Muscle layer of duodenum (tissue), 2 donors: ENCODE data around the gene RHOH.
"Not testable (repeated sequence)": the region's sequence is repeated elsewhere in the genome, so short reads cannot be mapped to it uniquely, and the experiment has no call there.

Experiments
- H3K27ac ChIP-seq: one replicate; pipeline ENCODE4 v1.7.0; 2013; ENCODE audit warnings: mild to moderate bottlenecking, low read length
- H3K27me3 ChIP-seq: one replicate; pipeline ENCODE4 v1.7.0; 2013; ENCODE audit warnings: low read depth, mild to moderate bottlenecking, control low read depth, low read length
- H3K36me3 ChIP-seq, 2 donors: one replicate each; pipeline ENCODE4 v1.7.0; 2013; ENCODE audit warnings: low read length in 2 of 2, control low read depth in 1 of 2, mild to moderate bottlenecking in 1 of 2; ENCODE audit not compliant: insufficient read depth in 2 of 2, control insufficient read depth in 1 of 2
- H3K4me1 ChIP-seq, 2 donors: one replicate each; pipeline ENCODE4 v1.7.0; 2013; ENCODE audit warnings: low read length in 2 of 2, mild to moderate bottlenecking in 2 of 2, control low read depth in 1 of 2, moderate library complexity in 1 of 2; ENCODE audit not compliant: insufficient read depth in 2 of 2, control insufficient read depth in 1 of 2
- H3K4me3 ChIP-seq, 2 donors: one replicate each; pipeline ENCODE4 v1.7.0; 2013; ENCODE audit warnings: low read length in 2 of 2, low read depth in 1 of 2, mild to moderate bottlenecking in 1 of 2
- H3K9me3 ChIP-seq, 2 donors: one replicate each; pipeline ENCODE4 v1.7.0; 2013; ENCODE audit warnings: low read length in 2 of 2, control low read depth in 1 of 2, mild to moderate bottlenecking in 1 of 2; ENCODE audit not compliant: control insufficient read depth in 1 of 2
- donor health status: healthy.

Gene RHOH

DNA sequence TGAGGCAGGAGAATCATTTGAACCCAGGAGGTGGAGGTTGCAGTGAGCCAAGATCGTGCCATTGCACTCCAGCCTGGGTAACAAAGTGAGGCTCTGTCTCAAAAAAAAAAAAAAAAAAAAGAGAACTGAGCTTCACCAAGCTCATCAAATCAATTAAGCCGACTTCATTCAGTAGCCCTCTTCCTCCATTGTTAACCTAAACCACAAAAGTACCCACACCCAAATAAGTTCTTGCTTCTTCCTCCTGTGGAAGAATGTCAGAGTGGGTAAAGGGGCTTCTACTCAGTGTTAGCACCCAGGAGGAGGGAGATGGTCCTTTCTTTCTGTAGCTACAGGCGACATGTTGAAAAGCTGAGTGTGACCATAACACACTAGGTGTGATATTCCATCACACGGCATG is 79.7 kb downstream of the RHOH start:
- no peaks in the 10 kb centered on the region for H3K9me3 ChIP-seq
- H3K36me3 ChIP-seq: no peaks in the 10 kb centered on the region
- no peaks in the 10 kb centered on the region for H3K27me3 ChIP-seq
- no peak overlapping the region for H3K27ac ChIP-seq
- no peaks in the 10 kb centered on the region for H3K4me1 ChIP-seq
- H3K4me3 ChIP-seq: no peak overlapping the region

DNA sequence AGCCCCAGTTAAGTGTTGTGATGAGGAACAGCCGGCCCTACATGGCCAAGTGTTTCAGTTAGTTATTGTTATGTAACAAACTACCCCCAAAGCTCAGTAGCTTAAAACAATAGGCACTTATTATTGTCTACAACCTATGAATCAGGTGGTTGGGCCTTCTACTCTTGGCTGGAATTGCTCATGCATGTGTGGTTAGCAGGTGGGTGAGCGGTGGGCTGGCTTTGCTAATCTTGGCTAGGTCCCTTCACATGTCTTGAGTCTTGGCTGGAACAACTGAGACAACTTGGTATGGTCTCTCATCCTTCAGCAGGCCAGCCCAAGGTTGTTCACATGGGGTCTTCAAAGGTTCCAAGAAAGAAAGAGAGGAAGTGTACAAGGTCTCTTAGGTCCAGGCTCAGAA is 83.8 kb downstream of the RHOH start:
- Histone ChIP-seq H3K27me3 (no peaks in the 10 kb centered on the region), H3K36me3 (no peaks in the 10 kb centered on the region), H3K9me3 (no peaks in the 10 kb centered on the region), H3K4me3 (no peak overlapping the region), H3K27ac (no peak overlapping the region), H3K4me1 (no peaks in the 10 kb centered on the region)

DNA sequence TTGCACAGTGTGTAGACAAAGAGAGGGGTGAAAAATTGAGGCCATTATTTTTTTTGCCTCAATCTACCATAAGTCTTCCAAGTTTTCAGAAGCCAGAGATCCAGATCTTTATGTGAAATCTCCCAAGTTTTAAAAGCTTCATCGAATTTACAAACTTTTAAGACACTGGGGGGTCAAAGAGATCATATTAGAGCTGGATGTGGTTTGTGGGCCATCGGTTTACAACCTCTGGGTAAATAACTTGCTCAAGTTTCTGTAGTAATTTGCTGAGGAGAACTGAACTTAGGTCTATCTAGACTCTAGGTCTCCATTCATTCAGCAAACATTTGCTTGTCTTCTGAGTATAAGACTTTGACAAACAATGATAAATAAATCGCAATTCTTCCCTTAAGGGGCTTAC is 84.3 kb downstream of the RHOH start:
- Histone ChIP-seq H3K4me1 (no peaks in the 10 kb centered on the region), H3K4me3 (no peak overlapping the region), H3K9me3 (no peaks in the 10 kb centered on the region), H3K27ac (no peak overlapping the region), H3K36me3 (no peaks in the 10 kb centered on the region), H3K27me3 (no peaks in the 10 kb centered on the region)

DNA sequence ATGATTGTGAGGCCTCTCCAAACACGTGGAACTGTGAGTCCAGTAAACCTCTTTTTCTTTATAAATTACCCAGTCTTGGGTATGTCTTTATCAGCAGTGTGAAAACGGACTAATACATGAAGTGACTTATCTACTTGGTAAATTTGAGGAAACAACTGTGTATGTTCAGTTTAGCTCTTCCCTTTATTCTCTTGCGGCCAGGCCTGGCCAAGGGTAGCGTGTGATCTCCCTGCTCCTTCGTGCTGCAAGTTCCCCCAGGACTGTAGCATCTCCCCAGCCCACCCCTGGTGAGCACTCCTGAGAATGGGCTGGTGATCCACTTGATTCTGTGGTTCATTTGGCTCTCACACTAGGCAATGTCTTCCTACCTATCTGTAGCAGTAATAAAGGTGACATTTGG is 85.1 kb downstream of the RHOH start:
- Histone ChIP-seq H3K36me3 (no peaks in the 10 kb centered on the region), H3K27me3 (no peaks in the 10 kb centered on the region), H3K4me1 (no peaks in the 10 kb centered on the region), H3K9me3 (no peaks in the 10 kb centered on the region), H3K4me3 (no peak overlapping the region), H3K27ac (no peak overlapping the region)

DNA sequence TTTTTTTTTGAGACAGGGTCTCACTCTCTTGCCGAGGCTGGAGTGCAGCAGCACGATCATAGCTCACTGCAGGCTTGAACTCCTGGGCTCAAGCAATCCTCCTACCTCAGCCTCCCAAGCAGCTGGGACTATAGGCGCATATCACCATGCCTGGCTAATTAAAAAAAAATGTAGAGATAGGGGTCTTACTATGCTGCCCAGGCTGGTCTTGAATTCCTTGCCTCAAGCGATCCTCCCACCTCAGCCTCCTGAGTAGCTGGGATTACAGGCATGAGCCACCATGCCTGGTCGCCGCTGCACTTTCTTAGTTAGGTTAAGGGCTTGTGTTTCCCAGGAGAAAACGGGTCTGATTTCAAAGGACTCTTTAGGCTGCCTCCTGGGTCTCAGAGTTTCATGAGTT is 86.0 kb downstream of the RHOH start:
- not testable (repeated sequence) for H3K27me3 ChIP-seq, H3K9me3 ChIP-seq, H3K36me3 ChIP-seq, H3K4me1 ChIP-seq, H3K4me3 ChIP-seq, H3K27ac ChIP-seq

DNA sequence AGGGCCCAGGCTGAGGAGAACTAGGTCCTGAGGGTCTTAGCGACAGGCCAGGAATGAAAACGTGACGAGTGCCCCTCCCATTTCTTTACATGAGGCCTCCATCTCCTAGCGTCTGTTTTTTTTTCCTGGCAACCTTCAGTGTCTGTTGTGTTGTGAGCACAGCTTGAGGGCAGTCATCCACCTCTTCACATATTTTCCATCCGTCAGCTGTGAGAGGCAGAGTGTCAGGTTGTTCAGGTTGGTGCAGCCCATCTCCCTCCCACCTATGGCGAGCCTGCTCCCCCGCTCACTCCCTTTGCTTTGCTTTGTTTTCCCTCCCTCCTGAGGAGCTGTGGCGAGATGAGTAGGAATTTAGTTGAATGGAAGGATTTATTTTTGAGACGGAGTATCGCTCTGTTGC is 86.6 kb downstream of the RHOH start:
- no peaks in the 10 kb centered on the region for H3K9me3 ChIP-seq
- no peaks in the 10 kb centered on the region for H3K4me1 ChIP-seq
- no peak overlapping the region for H3K27ac ChIP-seq
- no peaks in the 10 kb centered on the region for H3K36me3 ChIP-seq
- no peaks in the 10 kb centered on the region for H3K27me3 ChIP-seq
- no peak overlapping the region for H3K4me3 ChIP-seq

DNA sequence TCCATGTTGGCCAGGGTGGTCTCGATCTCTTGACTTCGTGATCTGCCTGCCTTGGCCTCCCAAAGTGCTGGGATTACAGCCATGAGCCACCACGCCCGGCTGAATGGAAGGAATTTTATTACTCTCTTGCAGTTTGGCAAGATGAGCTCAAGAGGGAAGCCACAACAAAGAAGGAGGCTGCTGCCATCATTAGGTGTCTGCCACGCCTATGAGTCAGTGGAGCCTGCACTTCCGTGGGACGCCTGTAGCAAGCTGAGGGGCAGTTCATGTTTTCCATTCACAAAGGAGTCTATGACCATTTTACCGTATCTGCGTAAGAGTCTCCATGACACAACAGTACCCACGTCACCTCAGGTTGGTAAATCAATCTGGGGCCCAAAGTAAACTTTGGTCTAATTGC is 87.1 kb downstream of the RHOH start:
- Histone ChIP-seq H3K4me1 (no peaks in the 10 kb centered on the region), H3K27ac (no peak overlapping the region), H3K4me3 (no peak overlapping the region), H3K9me3 (no peaks in the 10 kb centered on the region), H3K36me3 (no peaks in the 10 kb centered on the region), H3K27me3 (no peaks in the 10 kb centered on the region)

DNA sequence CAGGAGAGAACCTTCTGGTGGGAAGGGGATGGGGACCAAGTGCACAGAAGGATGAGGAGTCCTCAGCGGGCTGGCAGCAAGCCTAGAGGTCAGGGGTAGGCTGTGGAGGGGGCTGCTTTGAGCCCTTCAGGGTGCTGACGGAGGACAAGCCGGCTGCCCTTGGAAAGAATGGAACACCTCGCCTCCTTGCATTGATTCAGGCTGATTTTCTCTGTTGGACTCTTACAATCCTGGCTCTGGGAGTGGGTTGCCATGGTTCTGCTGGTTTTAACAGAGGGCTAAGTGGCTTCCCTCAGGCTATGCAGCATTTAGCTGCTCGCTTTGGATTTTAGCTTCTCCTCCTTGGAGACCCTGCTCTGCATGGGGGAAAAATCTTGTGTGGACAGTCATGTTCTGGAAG is 88.9 kb downstream of the RHOH start:
- H3K9me3 ChIP-seq: no peaks in the 10 kb centered on the region
- H3K36me3 ChIP-seq: no peaks in the 10 kb centered on the region
- H3K27ac ChIP-seq: no peak overlapping the region
- no peaks in the 10 kb centered on the region for H3K27me3 ChIP-seq
- no peak overlapping the region for H3K4me3 ChIP-seq
- H3K4me1 ChIP-seq: no peaks in the 10 kb centered on the region

DNA sequence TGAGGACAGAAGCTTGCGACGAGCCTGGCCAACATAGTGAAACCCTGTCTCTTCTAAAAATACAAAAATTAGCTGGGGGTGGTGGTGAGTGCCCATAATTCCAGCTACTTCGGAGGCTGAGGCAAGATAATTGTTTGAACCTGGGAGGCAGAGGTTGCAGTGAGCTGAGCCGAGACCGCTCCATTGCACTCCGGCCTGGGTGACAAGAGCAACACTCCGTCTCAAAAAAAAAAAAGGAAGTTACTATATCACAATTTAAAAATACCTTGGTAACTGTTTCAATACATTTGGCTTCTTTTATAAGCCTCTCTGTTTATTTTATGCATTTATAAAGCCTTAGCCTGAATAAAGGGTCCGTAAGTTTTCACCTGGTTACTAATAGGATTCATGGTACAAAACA is 91.7 kb downstream of the RHOH start:
- H3K4me1 ChIP-seq: no peaks in the 10 kb centered on the region
- no peaks in the 10 kb centered on the region for H3K27me3 ChIP-seq
- no peak overlapping the region for H3K27ac ChIP-seq
- H3K4me3 ChIP-seq: no peak overlapping the region
- no peaks in the 10 kb centered on the region for H3K36me3 ChIP-seq
- H3K9me3 ChIP-seq: no peaks in the 10 kb centered on the region

DNA sequence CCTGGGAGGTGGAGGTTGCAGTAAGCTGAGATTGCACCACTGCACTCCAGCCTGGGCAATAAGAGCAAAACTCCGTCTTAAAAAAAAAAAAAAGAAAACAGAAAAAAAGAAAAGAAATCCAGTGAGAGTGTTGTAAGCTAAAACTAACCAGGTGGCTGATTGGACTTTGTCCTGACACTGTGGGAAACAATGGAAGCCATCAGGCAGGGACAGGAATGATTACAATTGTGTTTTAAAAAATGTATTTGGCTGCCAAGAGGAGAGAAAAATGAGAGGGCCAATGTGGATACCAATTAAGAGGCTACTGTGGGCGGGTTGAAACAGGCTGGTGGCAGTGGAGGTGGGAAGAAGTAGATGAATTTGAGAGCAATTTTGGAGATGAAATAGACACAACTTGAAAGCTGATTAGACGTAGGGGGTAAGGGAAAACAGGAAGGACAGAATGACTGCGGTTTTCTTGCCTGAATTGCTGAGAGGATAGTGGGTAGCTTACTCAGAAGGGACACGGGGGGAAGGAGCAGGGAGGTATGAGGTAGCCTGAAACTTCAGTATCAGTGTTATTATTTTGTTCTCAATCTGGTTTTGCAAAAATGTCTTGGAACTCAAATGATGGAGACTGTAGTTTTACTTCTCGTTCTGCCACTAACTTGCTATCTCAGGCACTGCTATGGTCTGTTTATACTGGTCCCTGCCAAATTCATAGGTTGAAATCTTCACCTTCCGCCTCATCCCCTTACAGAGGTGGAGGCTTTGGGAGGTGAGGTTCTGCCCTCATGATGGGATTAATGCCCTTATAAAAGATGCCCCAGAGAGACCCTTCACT is 92.7 kb downstream of the RHOH start:
- H3K4me1 ChIP-seq: no peaks in the 10 kb centered on the region
- no peaks in the 10 kb centered on the region for H3K36me3 ChIP-seq
- H3K27ac ChIP-seq: no peak overlapping the region

DNA sequence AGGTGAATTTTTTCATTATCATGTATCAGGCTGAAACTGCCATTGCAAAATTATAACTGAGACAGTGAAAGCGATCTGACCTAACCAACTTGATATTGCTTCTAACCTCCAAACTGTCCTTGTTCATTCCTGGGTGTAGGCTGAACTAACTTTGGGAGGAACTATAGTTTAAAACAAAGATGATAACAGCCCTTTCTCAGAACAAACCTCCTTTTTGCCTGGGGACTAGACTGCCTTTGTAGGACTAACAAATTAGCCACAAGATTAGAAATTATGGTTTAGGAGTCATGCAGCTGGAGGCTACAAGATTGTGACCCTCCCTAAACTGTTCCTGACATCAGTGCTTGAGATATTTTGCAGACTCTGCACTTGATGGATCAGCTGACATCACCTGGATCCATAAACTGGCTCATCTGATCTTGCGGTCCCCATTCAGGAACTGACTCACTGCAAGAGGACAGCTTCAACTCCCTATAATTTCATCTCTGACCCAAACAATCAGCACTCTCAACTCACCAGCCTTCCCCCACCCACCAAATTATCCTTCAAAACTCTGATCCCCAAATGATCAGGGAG is 93.9 kb downstream of the RHOH start:
- H3K27ac ChIP-seq, H3K4me3 ChIP-seq, H3K4me1 ChIP-seq, H3K27me3 ChIP-seq, H3K9me3 ChIP-seq, H3K36me3 ChIP-seq: not testable (repeated sequence)

More for the DNA sequence above, 92.7 kb downstream of the RHOH start:
- Histone ChIP-seq H3K27me3 (no peaks in the 10 kb centered on the region), H3K9me3 (no peaks in the 10 kb centered on the region), H3K4me3 (no peak overlapping the region)

DNA sequence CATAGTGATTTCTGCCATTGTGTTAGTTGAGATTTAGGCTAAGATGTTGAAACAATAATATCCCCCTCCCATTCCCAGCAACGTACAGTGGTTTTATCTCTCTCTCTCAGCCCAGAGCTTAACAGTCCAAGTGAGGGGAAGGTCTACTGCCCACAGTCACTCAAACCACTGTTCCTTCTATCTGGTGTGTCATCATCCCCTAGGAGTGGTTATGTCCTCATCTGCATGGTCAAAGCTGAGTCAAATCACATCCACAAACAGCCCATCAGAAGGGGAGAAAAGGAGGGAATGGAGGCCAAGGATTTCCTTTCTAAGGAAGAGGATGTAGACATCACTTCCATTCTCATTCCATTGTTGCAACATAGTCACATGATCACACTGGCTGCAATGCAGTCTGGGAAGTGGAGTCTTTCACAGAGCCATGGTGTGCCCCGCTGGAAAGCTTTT is 95.5 kb downstream of the RHOH start:
- no peak overlapping the region for H3K27ac ChIP-seq
- no peaks in the 10 kb centered on the region for H3K4me1 ChIP-seq
- no peak overlapping the region for H3K4me3 ChIP-seq
- H3K36me3 ChIP-seq: no peaks in the 10 kb centered on the region
- H3K27me3 ChIP-seq: peaks cover 5% of the 10 kb centered on the region
- no peaks in the 10 kb centered on the region for H3K9me3 ChIP-seq
